ENCODE results near the gene MDM2. TPM values are rescaled to one million over a fixed set of nuclear protein-coding genes. Genes with fewer than 3 reads are reported as not detected.
A peak's percentile ranks its signal among the peaks of the same experiment; 100 is the strongest.

Gene MDM2
- total and polyA plus RNA-seq, 4 donors: 62.1 to 92.7 (median 77.8) TPM

DNA sequence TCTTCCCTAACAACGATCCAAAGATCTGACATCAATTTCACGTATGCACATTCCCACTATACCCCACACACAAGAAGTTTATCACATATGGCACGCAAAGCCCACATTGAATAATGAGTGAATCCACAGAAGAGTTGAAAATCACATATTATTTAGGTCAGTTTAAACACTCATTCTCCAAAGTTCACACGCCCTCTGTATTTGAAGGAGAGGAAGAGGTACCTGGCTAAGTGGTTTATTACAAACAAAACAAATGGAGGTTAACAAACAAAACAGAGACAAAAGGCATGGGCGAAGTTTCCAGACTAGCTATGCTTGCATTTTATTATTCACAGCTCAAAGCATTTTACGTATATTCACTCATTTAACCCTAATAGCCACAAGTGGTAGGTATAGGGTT, 83.2 kb downstream of the MDM2 start:
- no peaks in the 10 kb centered on the region for H3K27me3 ChIP-seq (ENCODE audit: control insufficient read depth, insufficient read depth, low read length)
- no peak overlapping the region for H3K27ac ChIP-seq (ENCODE audit: low read depth, low read length)
- H3K9me3 ChIP-seq (ENCODE audit: control insufficient read depth, insufficient read depth, low read length): no peaks in the 10 kb centered on the region
- no CpG with 5 or more reads among the region's 6 CpGs for WGBS (ENCODE audit: insufficient coverage)
- H3K36me3 ChIP-seq (ENCODE audit: control insufficient read depth, insufficient read depth, low read length): no peaks in the 10 kb centered on the region
- DNase-seq (ENCODE audit: low read depth in 4 of 6, low spot score in 6 of 6): no peak
- no peaks in the 10 kb centered on the region for H3K4me1 ChIP-seq (ENCODE audit: control insufficient read depth, insufficient read depth, low read length)
- H3K4me3 ChIP-seq (ENCODE audit: low read depth, low read length): no peak overlapping the region

DNA sequence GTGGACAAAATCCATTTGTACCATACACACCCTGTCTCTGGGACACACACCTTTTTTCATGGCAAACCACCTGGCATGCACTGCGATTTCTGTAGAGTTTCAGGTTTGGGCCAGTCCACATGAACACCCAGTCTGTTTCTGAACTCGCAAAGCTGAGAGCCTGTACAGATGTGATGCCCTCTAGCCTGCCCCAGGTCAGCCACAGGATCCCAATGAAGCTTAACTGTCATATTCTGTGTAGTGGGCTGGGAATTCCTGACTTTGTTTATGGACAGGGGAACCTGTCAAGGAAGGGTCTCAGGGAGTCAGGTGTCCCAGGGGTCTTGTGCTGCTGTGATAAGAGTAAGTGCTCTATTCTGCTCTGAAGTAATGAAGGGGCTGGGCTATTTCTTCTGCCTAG, 85.2 kb downstream of the MDM2 start:
- no peak overlapping the region for H3K27ac ChIP-seq (ENCODE audit: low read depth, low read length)
- H3K27me3 ChIP-seq (ENCODE audit: control insufficient read depth, insufficient read depth, low read length): no peaks in the 10 kb centered on the region
- H3K4me1 ChIP-seq (ENCODE audit: control insufficient read depth, insufficient read depth, low read length): no peaks in the 10 kb centered on the region
- no peaks in the 10 kb centered on the region for H3K9me3 ChIP-seq (ENCODE audit: control insufficient read depth, insufficient read depth, low read length)
- no peak for DNase-seq (ENCODE audit: low read depth in 4 of 6, low spot score in 6 of 6)
- no peak overlapping the region for H3K4me3 ChIP-seq (ENCODE audit: low read depth, low read length)
- WGBS (ENCODE audit: insufficient coverage): 100% methylated on average over 2 of the region's 2 CpGs
- H3K36me3 ChIP-seq (ENCODE audit: control insufficient read depth, insufficient read depth, low read length): no peaks in the 10 kb centered on the region

DNA sequence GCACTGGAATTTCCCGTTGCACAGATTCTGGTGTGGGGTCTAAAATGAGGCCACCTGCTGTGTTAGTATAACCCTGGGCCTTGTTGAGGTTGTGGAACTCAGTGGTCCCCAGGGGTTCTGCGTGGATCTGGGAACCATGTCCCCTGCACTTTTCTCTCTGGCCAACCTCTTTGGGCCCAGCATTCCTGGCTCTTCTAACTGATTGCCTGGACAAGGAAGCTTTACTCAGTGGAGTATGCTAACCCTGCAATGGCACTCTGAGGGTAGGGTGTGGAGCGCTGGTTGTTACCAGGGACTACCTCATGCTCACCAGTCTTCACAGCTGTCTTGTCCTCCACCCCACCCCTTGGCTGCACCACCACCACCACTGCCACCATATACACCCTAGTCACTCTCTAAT, 85.8 kb downstream of the MDM2 start:
- DNase-seq (ENCODE audit: low read depth in 4 of 6, low spot score in 6 of 6): no peak
- no peak overlapping the region for H3K27ac ChIP-seq (ENCODE audit: low read depth, low read length)
- 60% methylated on average over 1 of the region's 3 CpGs for WGBS (ENCODE audit: insufficient coverage)

GRCh38 chr12:68894276-68894855, 86.4 kb downstream of the MDM2 start:
- H3K4me3 ChIP-seq (ENCODE audit: low read depth, low read length): no peak overlapping the region
- no peak for DNase-seq (ENCODE audit: low read depth in 4 of 6, low spot score in 6 of 6)
- H3K9me3 ChIP-seq (ENCODE audit: control insufficient read depth, insufficient read depth, low read length): no peaks in the 10 kb centered on the region
- H3K36me3 ChIP-seq (ENCODE audit: control insufficient read depth, insufficient read depth, low read length): no peaks in the 10 kb centered on the region
- no peak overlapping the region for H3K27ac ChIP-seq (ENCODE audit: low read depth, low read length)
- WGBS (ENCODE audit: insufficient coverage): 98% methylated on average over 4 of the region's 7 CpGs
- no peaks in the 10 kb centered on the region for H3K4me1 ChIP-seq (ENCODE audit: control insufficient read depth, insufficient read depth, low read length)
- no peaks in the 10 kb centered on the region for H3K27me3 ChIP-seq (ENCODE audit: control insufficient read depth, insufficient read depth, low read length)

More for the DNA sequence above, 85.8 kb downstream of the MDM2 start:
- Histone ChIP-seq H3K4me3 (ENCODE audit: low read depth, low read length) (no peak overlapping the region), H3K36me3 (ENCODE audit: control insufficient read depth, insufficient read depth, low read length) (no peaks in the 10 kb centered on the region), H3K27me3 (ENCODE audit: control insufficient read depth, insufficient read depth, low read length) (no peaks in the 10 kb centered on the region), H3K9me3 (ENCODE audit: control insufficient read depth, insufficient read depth, low read length) (no peaks in the 10 kb centered on the region), H3K4me1 (ENCODE audit: control insufficient read depth, insufficient read depth, low read length) (no peaks in the 10 kb centered on the region)

DNA sequence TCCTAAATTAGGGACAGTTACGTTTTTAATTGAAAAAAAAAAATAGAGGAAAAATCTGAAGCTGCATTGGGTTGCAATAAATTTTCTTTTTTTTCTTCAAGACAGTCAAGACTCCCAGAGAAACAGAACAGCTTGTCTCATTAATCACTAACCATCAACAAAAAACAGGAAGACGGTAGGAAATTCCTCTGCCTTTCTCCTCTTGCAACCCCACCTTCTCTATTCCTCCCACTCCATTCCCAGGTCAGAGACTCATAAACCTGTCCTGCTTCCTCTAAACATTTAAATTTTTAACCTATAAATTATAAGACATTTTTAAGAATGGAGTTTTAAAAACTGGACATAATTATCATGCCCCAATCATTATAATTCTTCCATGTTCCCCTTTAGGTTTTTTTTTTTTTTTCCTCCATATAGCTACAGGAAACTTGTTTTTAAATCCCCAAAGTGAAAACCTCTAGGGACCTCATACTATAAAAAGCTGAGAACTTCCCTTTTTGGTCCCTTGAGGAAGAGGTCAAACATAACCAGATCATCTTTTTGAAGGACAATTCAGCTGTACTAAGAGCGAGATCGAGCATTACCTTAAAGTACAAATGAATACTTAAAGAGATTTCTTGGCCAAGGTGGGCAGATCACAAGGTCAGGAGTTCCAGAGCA, 89.0 kb downstream of the MDM2 start:
- Histone ChIP-seq H3K4me3 (ENCODE audit: low read depth, low read length) (no peak overlapping the region), H3K4me1 (ENCODE audit: control insufficient read depth, insufficient read depth, low read length) (no peaks in the 10 kb centered on the region), H3K36me3 (ENCODE audit: control insufficient read depth, insufficient read depth, low read length) (no peaks in the 10 kb centered on the region), H3K27ac (ENCODE audit: low read depth, low read length) (no peak overlapping the region), H3K9me3 (ENCODE audit: control insufficient read depth, insufficient read depth, low read length) (no peaks in the 10 kb centered on the region), H3K27me3 (ENCODE audit: control insufficient read depth, insufficient read depth, low read length) (no peaks in the 10 kb centered on the region)
- WGBS (ENCODE audit: insufficient coverage): 40% methylated on average over 1 of the region's 4 CpGs
- DNase-seq (ENCODE audit: low read depth in 4 of 6, low spot score in 6 of 6): no peak

- no peak overlapping the region for H3K4me3 ChIP-seq (ENCODE audit: low read depth, low read length)
- H3K36me3 ChIP-seq (ENCODE audit: control insufficient read depth, insufficient read depth, low read length): no peaks in the 10 kb centered on the region
- DNase-seq (ENCODE audit: low read depth in 4 of 6, low spot score in 6 of 6): peak in 2 of 6 donors; percentile 38 to 62
- WGBS (ENCODE audit: insufficient coverage): 88% methylated on average over 3 of the region's 4 CpGs
- no peaks in the 10 kb centered on the region for H3K9me3 ChIP-seq (ENCODE audit: control insufficient read depth, insufficient read depth, low read length)
- H3K27ac ChIP-seq (ENCODE audit: low read depth, low read length): no peak overlapping the region
- H3K27me3 ChIP-seq (ENCODE audit: control insufficient read depth, insufficient read depth, low read length): no peaks in the 10 kb centered on the region
- no peaks in the 10 kb centered on the region for H3K4me1 ChIP-seq (ENCODE audit: control insufficient read depth, insufficient read depth, low read length)
Measured at GRCh38 chr12:68899251-68899771, 91.3 kb downstream of the MDM2 start.

DNA sequence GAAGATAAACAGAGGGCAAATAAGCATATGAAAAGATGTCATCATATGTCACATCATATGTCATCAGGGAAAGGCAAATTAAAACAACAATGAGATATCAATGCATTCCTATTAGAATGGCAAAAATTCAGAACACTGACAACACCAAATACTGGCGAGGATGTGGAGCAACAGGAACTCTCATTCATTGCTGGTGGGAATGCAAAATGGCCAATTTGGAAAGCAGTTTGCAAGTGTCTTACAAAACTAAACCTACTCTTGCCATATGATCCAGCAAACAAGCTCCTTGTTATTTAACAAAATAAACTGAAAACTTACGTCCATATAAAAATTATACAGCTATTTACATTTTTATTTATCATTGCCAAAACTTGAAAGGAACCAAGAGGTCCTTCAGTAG, 92.3 kb downstream of the MDM2 start:
- Histone ChIP-seq H3K27me3 (ENCODE audit: control insufficient read depth, insufficient read depth, low read length) (no peaks in the 10 kb centered on the region), H3K27ac (ENCODE audit: low read depth, low read length) (no peak overlapping the region), H3K4me1 (ENCODE audit: control insufficient read depth, insufficient read depth, low read length) (no peaks in the 10 kb centered on the region), H3K9me3 (ENCODE audit: control insufficient read depth, insufficient read depth, low read length) (no peaks in the 10 kb centered on the region), H3K36me3 (ENCODE audit: control insufficient read depth, insufficient read depth, low read length) (no peaks in the 10 kb centered on the region), H3K4me3 (ENCODE audit: low read depth, low read length) (no peak overlapping the region)
- no peak for DNase-seq (ENCODE audit: low read depth in 4 of 6, low spot score in 6 of 6)
- no CpG with 5 or more reads among the region's 2 CpGs for WGBS (ENCODE audit: insufficient coverage)

Other genes with a start within 250 kb of the MDM2 start
- 100 to 1,000 TPM; 141 to 203 TPM for gene RAP1B, start 197.3 kb upstream of the MDM2 start, total RNA-seq
- gene RAP1B, start 197.3 kb upstream of the MDM2 start, polyA plus RNA-seq (ENCODE audit: insufficient read length in 2 of 2): 100 to 1,000 TPM; 125 to 135 TPM
- gene NUP107, start 121.2 kb upstream of the MDM2 start, total RNA-seq: 10 to 100 TPM; 54.4 to 56.2 TPM
- 10 to 100 TPM; 32.3 to 39.3 TPM for gene NUP107, start 121.2 kb upstream of the MDM2 start, polyA plus RNA-seq (ENCODE audit: insufficient read length in 2 of 2)
- 10 to 100 TPM in 1 of 2 donors, 1 to 10 TPM in 1; 7.3 to 14.7 TPM for gene SLC35E3, start 62.0 kb upstream of the MDM2 start, total RNA-seq
- gene SLC35E3, start 62.0 kb upstream of the MDM2 start, polyA plus RNA-seq (ENCODE audit: insufficient read length in 2 of 2): 10 to 100 TPM; 18.9 to 26.7 TPM
- gene CPM, start 125.0 kb downstream of the MDM2 start, total RNA-seq: 10 to 100 TPM; 13.8 to 17.7 TPM
- gene CPM, start 125.0 kb downstream of the MDM2 start, polyA plus RNA-seq (ENCODE audit: insufficient read length in 2 of 2): 10 to 100 TPM; 10.3 to 15.1 TPM